Activated CD4-positive, alpha-beta memory T cell treated with anti-CD3 and anti-CD28 coated beads for 36 hours (primary cell): ENCODE data around the gene ZNF562. TPM values are rescaled to one million over a fixed set of nuclear protein-coding genes. Genes with fewer than 3 reads are reported as not detected.

Source experiments
- total RNA-seq, 2 experiments: library from RNA; stranded (reverse); gene quantifications; one replicate each; pipeline ENCODE4 v1.2.3, GENCODE V29; 2021

ZNF562 gene
- total RNA-seq, 2 experiments from 2014 or later = 35.3 to 36.1 TPM

Other genes starting within 250 kb of the ZNF562 start
- 10 to 100 TPM; 20.0 to 23.4 TPM for gene ZNF266, start 239.5 kb downstream of the ZNF562 start, total RNA-seq
- gene ZNF560, start 176.5 kb downstream of the ZNF562 start, total RNA-seq = not detected
- gene ZNF426, start 136.5 kb downstream of the ZNF562 start, total RNA-seq = 10 to 100 TPM; 11.4 to 12.5 TPM
- 10 to 100 TPM; 61.1 to 62.2 TPM for gene ZNF121, start 90.6 kb downstream of the ZNF562 start, total RNA-seq
- 10 to 100 TPM; 24.7 to 25.5 TPM for gene ZNF561, start 53.9 kb downstream of the ZNF562 start, total RNA-seq
- gene ZNF846, start 93.6 kb upstream of the ZNF562 start, total RNA-seq = 1 to 10 TPM; 3.9 to 4.9 TPM
- 10 to 100 TPM; 20.7 to 22.0 TPM for gene FBXL12, start 144.0 kb upstream of the ZNF562 start, total RNA-seq
- gene UBL5, start 152.8 kb upstream of the ZNF562 start, total RNA-seq = 100 to 1,000 TPM; 334 to 346 TPM
- gene PIN1, start 160.2 kb upstream of the ZNF562 start, total RNA-seq = 10 to 100 TPM; 85.4 to 86.1 TPM